Naive thymus-derived CD4-positive, alpha-beta T cell (primary cell): Measurements from ENCODE around the gene ITPR2. TPM values are rescaled to one million over a fixed set of nuclear protein-coding genes. Genes with fewer than 3 reads are reported as not detected.
A peak's percentile ranks its signal among the peaks of the same experiment; 100 is the strongest.

Source experiments
- ATAC-seq: fragments of 150-1000 bp; cut with Tn5 transposase; 2 replicates; pipeline ENCODE4 v1.10.0; 2021; ENCODE audit warnings: mild to moderate bottlenecking, moderate library complexity
- CTCF ChIA-PET: fragments of 350-600 bp; sonication (Branson Sonifier 250); formaldehyde crosslinking; loops from one replicate; lab custom pipeline; 2021; ENCODE audit warnings: antibody characterized with exemption; lab: Charles Lee
- POLR2A ChIA-PET: fragments of 350-600 bp; sonication (Branson Sonifier 250); formaldehyde crosslinking; loops from one replicate; lab custom pipeline; 2021; ENCODE audit warnings: antibody characterized with exemption, inconsistent platforms; lab: Charles Lee
- DNase-seq, 9 donors: peaks; one replicate each; pipeline versions ENCODE4 v3.0.0 to v3.0.0-alpha.2; 2020 to 2022; ENCODE audit warnings: mixed read lengths in 1 of 9
- H3K27ac ChIP-seq: one replicate; pipeline ENCODE4 v1.7.0; 2013; ENCODE audit warnings: mild to moderate bottlenecking, low read depth, low read length, moderate library complexity
- H3K27me3 ChIP-seq, 2 donors: one replicate each; pipeline ENCODE4 v1.7.0; 2013; ENCODE audit warnings: low read length in 2 of 2, mild to moderate bottlenecking in 2 of 2, moderate library complexity in 2 of 2; ENCODE audit not compliant: control insufficient read depth in 2 of 2, insufficient read depth in 2 of 2
- H3K36me3 ChIP-seq, 3 experiments: 1 replicate in 2 of 3; 2 replicates in 1 of 3; pipeline ENCODE4 v1.7.0; 2013; ENCODE audit warnings: low read length in 3 of 3, mild to moderate bottlenecking in 3 of 3, moderate library complexity in 1 of 3; ENCODE audit not compliant: insufficient read depth in 3 of 3, control insufficient read depth in 2 of 3
- H3K4me1 ChIP-seq, 2 donors: one replicate each; pipeline ENCODE4 v1.7.0; 2013; ENCODE audit warnings: low read length in 2 of 2, mild to moderate bottlenecking in 2 of 2, moderate library complexity in 1 of 2; ENCODE audit not compliant: control insufficient read depth in 2 of 2, insufficient read depth in 2 of 2
- H3K4me3 ChIP-seq: 2 replicates; pipeline ENCODE4 v1.7.0; 2013; ENCODE audit warnings: mild to moderate bottlenecking, low read length
- H3K9me3 ChIP-seq, 3 experiments: 1 replicate in 2 of 3; 2 replicates in 1 of 3; pipeline ENCODE4 v1.7.0; 2013; ENCODE audit warnings: low read length in 3 of 3; ENCODE audit not compliant: control insufficient read depth in 2 of 3
- H3K27ac Mint-ChIP-seq, 9 donors: one replicate each; pipeline ENCODE4 v1.8.0; 2020 to 2022; ENCODE audit warnings: mixed read lengths in 9 of 9, mild to moderate bottlenecking in 8 of 9, moderate library complexity in 5 of 9, inconsistent platforms in 2 of 9
- H3K27me3 Mint-ChIP-seq, 5 donors: one replicate each; pipeline ENCODE4 v1.8.0; 2021 to 2022; ENCODE audit warnings: mixed read lengths in 5 of 5, mild to moderate bottlenecking in 1 of 5
- H3K36me3 Mint-ChIP-seq, 5 donors: one replicate each; pipeline ENCODE4 v1.8.0; 2020 to 2022; ENCODE audit warnings: mixed read lengths in 5 of 5, mild to moderate bottlenecking in 3 of 5, inconsistent platforms in 1 of 5
- H3K4me1 Mint-ChIP-seq, 7 donors: one replicate each; pipeline ENCODE4 v1.8.0; 2020 to 2022; ENCODE audit warnings: mixed read lengths in 7 of 7, mild to moderate bottlenecking in 3 of 7, inconsistent platforms in 1 of 7
- H3K4me3 Mint-ChIP-seq, 10 donors: one replicate each; pipeline ENCODE4 v1.8.0; 2020 to 2022; ENCODE audit warnings: mild to moderate bottlenecking in 10 of 10, mixed read lengths in 10 of 10, moderate library complexity in 6 of 10, inconsistent platforms in 2 of 10
- H3K9me3 Mint-ChIP-seq, 11 donors: one replicate each; pipeline ENCODE4 v1.8.0; 2020 to 2022; ENCODE audit warnings: mixed read lengths in 11 of 11, mild to moderate bottlenecking in 4 of 11, inconsistent platforms in 1 of 11, moderate library complexity in 1 of 11
- intact Hi-C, 2 donors: fragments of 100-400 bp; cut with micrococcal nuclease; formaldehyde crosslinking; loops; one replicate each; pipeline ENCODE4 v1.15.1; 2023
- polyA plus RNA-seq, 2 donors: library from polyadenylated mRNA; unstranded; fragments of 300-500 nt; fragmentation: Illumina TruSeq; gene quantifications; one replicate each; pipeline ENCODE4 v1.2.3, GENCODE V29; 2021
- total RNA-seq, 6 experiments: library from RNA in 5 of 6; stranded (reverse) in 5 of 6; gene quantifications; 1 replicate in 5 of 6; 2 replicates in 1 of 6; pipeline ENCODE4 v1.2.3 and lab custom pipeline; 2021 to 2026

The ITPR2 gene
- total and polyA plus RNA-seq, 7 experiments from 2014 or later = 11.3 to 71.5 (median 51.4) TPM

- Mint-ChIP-seq H3K4me3 (no peak overlapping the region), H3K36me3 (peaks cover 7 to 53% (median 35%) of the 10 kb centered on the region in 5 donors), H3K27ac (no peak overlapping the region), H3K9me3 (peaks cover 0 to 4% (median 0%) of the 10 kb centered on the region in 11 donors), H3K27me3 (no peaks in the 10 kb centered on the region), H3K4me1 (peaks cover 0 to 13% (median 0%) of the 10 kb centered on the region in 7 donors)
- Histone ChIP-seq H3K36me3 (peaks cover 0 to 13% (median 0%) of the 10 kb centered on the region in 3 experiments), H3K4me1 (no peaks in the 10 kb centered on the region), H3K9me3 (no peaks in the 10 kb centered on the region), H3K4me3 (no peak overlapping the region), H3K27ac (no peak overlapping the region), H3K27me3 (no peaks in the 10 kb centered on the region)
- ATAC-seq = no peak
- intact Hi-C loops = no loop called here
- ChIA-PET POLR2A (no interaction called here), CTCF (no interaction called here)
- DNase-seq = no peak
Observed at GRCh38 chr12:26564391-26564790, 268.6 kb downstream of the ITPR2 start.

- peaks cover 7 to 46% (median 34%) of the 10 kb centered on the region in 5 donors for H3K36me3 Mint-ChIP-seq
- POLR2A ChIA-PET = no interaction called here
- no peaks in the 10 kb centered on the region for H3K9me3 ChIP-seq
- intact Hi-C loops = no loop called here
- H3K36me3 ChIP-seq = peaks cover 0 to 18% (median 0%) of the 10 kb centered on the region in 3 experiments
- no peak overlapping the region for H3K4me3 Mint-ChIP-seq
- H3K4me1 Mint-ChIP-seq = peaks cover 0 to 13% (median 0%) of the 10 kb centered on the region in 7 donors
- H3K4me3 ChIP-seq = no peak overlapping the region
- H3K9me3 Mint-ChIP-seq = peaks cover 0 to 4% (median 0%) of the 10 kb centered on the region in 11 donors
- H3K27ac Mint-ChIP-seq = no peak overlapping the region
- CTCF ChIA-PET = no interaction called here
- no peak for DNase-seq
- no peak for ATAC-seq
- H3K4me1 ChIP-seq = no peaks in the 10 kb centered on the region
- no peaks in the 10 kb centered on the region for H3K27me3 ChIP-seq
- no peaks in the 10 kb centered on the region for H3K27me3 Mint-ChIP-seq
- no peak overlapping the region for H3K27ac ChIP-seq
Observed at GRCh38 chr12:26563552-26563951, 269.4 kb downstream of the ITPR2 start.

- ATAC-seq (no peak), DNase-seq (no peak)
- intact Hi-C loops = no loop called here
- Mint-ChIP-seq H3K36me3 (peaks cover 8 to 53% (median 42%) of the 10 kb centered on the region in 5 donors), H3K27ac (no peak overlapping the region), H3K4me3 (no peak overlapping the region), H3K4me1 (peaks cover 0 to 7% (median 0%) of the 10 kb centered on the region in 7 donors), H3K27me3 (no peaks in the 10 kb centered on the region), H3K9me3 (no peaks in the 10 kb centered on the region)
- ChIA-PET CTCF (no interaction called here), POLR2A (no interaction called here)
- H3K4me3 ChIP-seq = no peak overlapping the region
- no peaks in the 10 kb centered on the region for H3K27me3 ChIP-seq
- no peak overlapping the region for H3K27ac ChIP-seq
- no peaks in the 10 kb centered on the region for H3K9me3 ChIP-seq
- H3K36me3 ChIP-seq = peaks cover 0 to 45% (median 0%) of the 10 kb centered on the region in 3 experiments
- H3K4me1 ChIP-seq = no peaks in the 10 kb centered on the region
Observed at GRCh38 chr12:26557326-26557725, 275.7 kb downstream of the ITPR2 start.

- Histone ChIP-seq H3K27me3 (no peaks in the 10 kb centered on the region), H3K9me3 (no peaks in the 10 kb centered on the region), H3K36me3 (peaks cover 0 to 45% (median 0%) of the 10 kb centered on the region in 3 experiments), H3K4me1 (no peaks in the 10 kb centered on the region), H3K27ac (no peak overlapping the region), H3K4me3 (no peak overlapping the region)
- Mint-ChIP-seq H3K9me3 (no peaks in the 10 kb centered on the region), H3K36me3 (peaks cover 4 to 50% (median 39%) of the 10 kb centered on the region in 5 donors), H3K4me1 (peaks cover 0 to 7% (median 0%) of the 10 kb centered on the region in 7 donors), H3K4me3 (no peak overlapping the region), H3K27ac (no peak overlapping the region), H3K27me3 (no peaks in the 10 kb centered on the region)
- intact Hi-C loops = no loop called here
- ATAC-seq (no peak), DNase-seq (no peak)
- ChIA-PET CTCF (no interaction called here), POLR2A (no interaction called here)
Observed at GRCh38 chr12:26556916-26557315, 276.1 kb downstream of the ITPR2 start.

- ChIA-PET POLR2A (no interaction called here), CTCF (no interaction called here)
- H3K27ac Mint-ChIP-seq = no peak overlapping the region
- no peak overlapping the region for H3K27ac ChIP-seq
- H3K27me3 ChIP-seq = no peaks in the 10 kb centered on the region
- DNase-seq = no peak
- no peaks in the 10 kb centered on the region for H3K9me3 Mint-ChIP-seq
- H3K4me3 Mint-ChIP-seq = no peak overlapping the region
- peaks cover 0 to 48% (median 0%) of the 10 kb centered on the region in 3 experiments for H3K36me3 ChIP-seq
- H3K36me3 Mint-ChIP-seq = peaks cover 6 to 64% (median 46%) of the 10 kb centered on the region in 5 donors
- no peak for ATAC-seq
- H3K9me3 ChIP-seq = no peaks in the 10 kb centered on the region
- intact Hi-C loops = no loop called here
- no peaks in the 10 kb centered on the region for H3K4me1 ChIP-seq
- H3K27me3 Mint-ChIP-seq = no peaks in the 10 kb centered on the region
- no peak overlapping the region for H3K4me3 ChIP-seq
- peaks cover 0 to 7% (median 0%) of the 10 kb centered on the region in 7 donors for H3K4me1 Mint-ChIP-seq
Observed at GRCh38 chr12:26555139-26555538, 277.9 kb downstream of the ITPR2 start.

- intact Hi-C loops = no loop called here
- Mint-ChIP-seq H3K27ac (peak overlapping the region in 1 of 9 donors; percentile 12), H3K27me3 (no peaks in the 10 kb centered on the region), H3K36me3 (peaks cover 6 to 66% (median 48%) of the 10 kb centered on the region in 5 donors), H3K4me3 (no peak overlapping the region), H3K9me3 (no peaks in the 10 kb centered on the region), H3K4me1 (peaks cover 0 to 7% (median 0%) of the 10 kb centered on the region in 7 donors)
- Histone ChIP-seq H3K4me1 (no peaks in the 10 kb centered on the region), H3K9me3 (no peaks in the 10 kb centered on the region), H3K36me3 (peaks cover 0 to 42% (median 0%) of the 10 kb centered on the region in 3 experiments), H3K4me3 (no peak overlapping the region), H3K27me3 (no peaks in the 10 kb centered on the region), H3K27ac (no peak overlapping the region)
- DNase-seq = no peak
- CTCF ChIA-PET = interaction anchor here (0.7 kb wide), 1 partner anchor 208 kb away, joined by 4 read pairs; no protein-coding TSS in a partner anchor
- no peak for ATAC-seq
- POLR2A ChIA-PET = no interaction called here
Observed at GRCh38 chr12:26554332-26554731, 278.7 kb downstream of the ITPR2 start.

- no peak for ATAC-seq
- no peak overlapping the region for H3K4me3 ChIP-seq
- POLR2A ChIA-PET = no interaction called here
- H3K27me3 ChIP-seq = no peaks in the 10 kb centered on the region
- Mint-ChIP-seq H3K27me3 (no peaks in the 10 kb centered on the region), H3K36me3 (peaks cover 13 to 84% (median 68%) of the 10 kb centered on the region in 5 donors), H3K27ac (no peak overlapping the region), H3K4me3 (no peak overlapping the region), H3K4me1 (peaks cover 0 to 7% (median 0%) of the 10 kb centered on the region in 7 donors), H3K9me3 (peaks cover 0 to 8% (median 0%) of the 10 kb centered on the region in 11 donors)
- H3K27ac ChIP-seq = no peak overlapping the region
- H3K4me1 ChIP-seq = no peaks in the 10 kb centered on the region
- no peaks in the 10 kb centered on the region for H3K9me3 ChIP-seq
- CTCF ChIA-PET = no interaction called here
- no peak for DNase-seq
- intact Hi-C loops = no loop called here
- H3K36me3 ChIP-seq = peaks cover 0 to 34% (median 0%) of the 10 kb centered on the region in 3 experiments
Observed at GRCh38 chr12:26551385-26551784, 281.6 kb downstream of the ITPR2 start.
